Measurements from ENCODE around the gene KIF26B. TPM values are rescaled to one million over a fixed set of nuclear protein-coding genes. Genes with fewer than 3 reads are reported as not detected.

Gene KIF26B
- total and polyA plus RNA-seq, 2 of the 4 experiments (the other 2 are of a cell fraction), result 0.53 to 0.54 TPM

DNA sequence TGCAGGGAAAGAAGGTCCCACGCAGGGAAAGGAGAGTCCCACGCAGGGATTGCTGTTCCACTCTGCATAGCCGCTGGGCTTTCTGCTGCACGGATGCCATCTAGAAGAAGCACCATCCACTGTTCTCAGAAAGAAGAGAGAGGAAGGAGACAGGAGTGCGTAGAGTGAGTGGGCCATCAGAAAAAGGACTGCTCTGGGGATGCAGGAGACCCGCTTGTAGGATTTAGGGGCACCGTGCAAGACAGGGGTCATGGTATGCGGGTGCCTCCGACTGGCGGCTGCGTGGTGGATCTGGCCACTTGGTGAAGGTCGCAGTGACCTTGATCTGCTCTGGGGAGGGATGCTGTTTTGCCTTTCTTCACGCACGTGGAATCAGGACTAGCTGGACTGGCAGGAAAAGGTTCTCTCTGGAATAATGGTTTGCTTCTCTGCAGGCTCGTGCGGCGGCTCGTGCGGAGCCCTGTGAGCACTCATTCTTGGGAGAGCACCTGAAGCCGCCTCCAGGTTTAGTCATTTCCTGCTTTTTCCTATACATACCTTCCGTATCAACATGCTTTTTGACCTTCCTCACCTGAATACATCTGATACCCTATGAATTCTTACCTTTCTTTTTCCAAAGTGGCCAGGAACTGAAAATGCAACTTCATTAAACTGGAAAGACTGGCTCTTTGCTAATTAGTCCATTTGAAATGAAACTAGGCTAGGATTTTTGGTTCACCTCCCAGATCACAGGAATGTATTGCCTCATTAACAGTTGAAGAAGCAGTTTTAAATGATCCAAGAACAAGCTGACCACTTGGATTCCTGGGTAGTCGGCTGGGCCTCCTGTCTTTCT is 181.6 kb downstream of the KIF26B start:
- BruUV-seq (replicated peaks), result no TSS peak
- Histone ChIP-seq H2BK5ac (ENCODE audit: low read depth, low read length, poor library complexity, severe bottlenecking) (no peak overlapping the region), H3K18ac (ENCODE audit: low read depth, low read length) (no peak overlapping the region), H3K36me3 (ENCODE audit: control insufficient read depth, insufficient read depth, low read length) (no peaks in the 10 kb centered on the region), H2AFZ (replicated peaks; ENCODE audit: low read length, poor library complexity) (no peak overlapping the region), H4K20me1 (ENCODE audit: insufficient read depth, low read length) (no peaks in the 10 kb centered on the region), H2AK9ac (replicated peaks; ENCODE audit: low read depth, low read length, poor library complexity) (no peak overlapping the region), H3K79me1 (ENCODE audit: low read depth in 1 of 2, low read length in 2 of 2) (no peaks in the 10 kb centered on the region), H3K14ac (replicated peaks; ENCODE audit: low read depth, low read length) (no peak overlapping the region), H3K27me3 (ENCODE audit: control insufficient read depth, insufficient read depth, low read length) (no peaks in the 10 kb centered on the region), H2BK15ac (ENCODE audit: low read depth, low read length) (no peak overlapping the region), H2BK20ac (ENCODE audit: low read depth, low read length) (no peak overlapping the region), H3K23ac (ENCODE audit: low read depth, low read length) (no peak overlapping the region), H4K5ac (ENCODE audit: low read depth, low read length) (no peak overlapping the region), H3K4ac (ENCODE audit: low read depth, low read length) (no peak overlapping the region), H3K4me2 (ENCODE audit: low read depth, low read length) (no peak overlapping the region), H4K8ac (ENCODE audit: low read depth in 2 of 2, low read length in 2 of 2) (no peak overlapping the region), H3K9me3 (ENCODE audit: control insufficient read depth, insufficient read depth, low read length) (no peaks in the 10 kb centered on the region), H3K9me1 (ENCODE audit: insufficient read depth, low read length) (no peaks in the 10 kb centered on the region), H2BK120ac (ENCODE audit: low read depth, low read length) (no peak overlapping the region), H3K4me3 (ENCODE audit: insufficient read depth, low read depth, low read length) (no peak overlapping the region), H3K9ac (ENCODE audit: low read depth, low read length) (no peak overlapping the region), H3K56ac (ENCODE audit: extremely low read depth, insufficient read depth, low read length) (no peak overlapping the region), H3K4me1 (ENCODE audit: control insufficient read depth, insufficient read depth, low read length) (no peaks in the 10 kb centered on the region), H2AK5ac (ENCODE audit: low read depth, low read length) (no peak overlapping the region), H3K27ac (ENCODE audit: insufficient read depth, low read length) (no peak overlapping the region), H4K91ac (ENCODE audit: insufficient read depth, low read depth, low read length) (no peak overlapping the region)
- DNase-seq (no peak), ATAC-seq (ENCODE audit: low read depth) (no peak)
- ChIA-PET CTCF (no interaction called here), POLR2A (ENCODE audit: unreplicated experiment) (no interaction called here)
- TF ChIP-seq BHLHE40 (IDR thresholded peaks at IDR 0.05; ENCODE audit: low read depth, low read length) (no peak), SMC3 (IDR thresholded peaks at IDR 0.05; ENCODE audit: low read depth, low read length) (no peak), RCOR1 (IDR thresholded peaks at IDR 0.05; ENCODE audit: insufficient replicate concordance, low read length) (no peak), CHD1 (IDR thresholded peaks at IDR 0.05; ENCODE audit: low read depth, low read length) (no peak), CEBPB (IDR thresholded peaks at IDR 0.05; ENCODE audit: low read depth, low read length) (no peak), RAD21 (IDR thresholded peaks at IDR 0.05; ENCODE audit: low read length) (no peak), POLR2A (IDR thresholded peaks at IDR 0.05; ENCODE audit: low read depth, low read length) (no peak), NFE2L2 (IDR thresholded peaks at IDR 0.05; ENCODE audit: low read depth, low read length) (no peak), FOS (IDR thresholded peaks at IDR 0.05; ENCODE audit: low read depth, low read length) (no peak), MAFK (IDR thresholded peaks at IDR 0.05; ENCODE audit: low read depth, low read length) (no peak)
- TF ChIP-seq, protein P1, sequence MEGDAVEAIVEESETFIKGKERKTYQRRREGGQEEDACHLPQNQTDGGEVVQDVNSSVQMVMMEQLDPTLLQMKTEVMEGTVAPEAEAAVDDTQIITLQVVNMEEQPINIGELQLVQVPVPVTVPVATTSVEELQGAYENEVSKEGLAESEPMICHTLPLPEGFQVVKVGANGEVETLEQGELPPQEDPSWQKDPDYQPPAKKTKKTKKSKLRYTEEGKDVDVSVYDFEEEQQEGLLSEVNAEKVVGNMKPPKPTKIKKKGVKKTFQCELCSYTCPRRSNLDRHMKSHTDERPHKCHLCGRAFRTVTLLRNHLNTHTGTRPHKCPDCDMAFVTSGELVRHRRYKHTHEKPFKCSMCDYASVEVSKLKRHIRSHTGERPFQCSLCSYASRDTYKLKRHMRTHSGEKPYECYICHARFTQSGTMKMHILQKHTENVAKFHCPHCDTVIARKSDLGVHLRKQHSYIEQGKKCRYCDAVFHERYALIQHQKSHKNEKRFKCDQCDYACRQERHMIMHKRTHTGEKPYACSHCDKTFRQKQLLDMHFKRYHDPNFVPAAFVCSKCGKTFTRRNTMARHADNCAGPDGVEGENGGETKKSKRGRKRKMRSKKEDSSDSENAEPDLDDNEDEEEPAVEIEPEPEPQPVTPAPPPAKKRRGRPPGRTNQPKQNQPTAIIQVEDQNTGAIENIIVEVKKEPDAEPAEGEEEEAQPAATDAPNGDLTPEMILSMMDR (conservative IDR thresholded peaks at IDR 0.05; ENCODE audit: low read depth, low read length), result no peak
- intact Hi-C loops (cut with micrococcal nuclease), result no loop called here
- WGBS, 2 experiments (ENCODE audit: extremely low coverage in 2 of 2, insufficient read length in 1 of 2), result 95% methylated on average over 8 of the region's 22 CpGs; no CpG with 5 or more reads in 1 of the 2 experiments
- dilution Hi-C loops (cut with HindIII; ENCODE audit: low sequenced_read_pairs, unreplicated experiment), result no loop called here
- in situ Hi-C loops (cut with MboI; ENCODE audit: low sequenced_read_pairs), result no loop called here

Measured in IMR-90 (cell line).